ENCODE measurements around the gene NPAS1.

The NPAS1 gene

GRCh38 chr19:46977548-46977947 lies 42.1 kb upstream of the NPAS1 start:
- H2AFZ ChIP-seq (ENCODE audit: low read depth, low read length), result no peak overlapping the region
- TF ChIP-seq CTCF (IDR thresholded peaks at IDR 0.05; ENCODE audit: low read depth, low read length), result no peak
- TF ChIP-seq EZH2phosphoT487 (IDR thresholded peaks at IDR 0.05; ENCODE audit: low read depth), result no peak
- no peak overlapping the region for H3K4me3 ChIP-seq (ENCODE audit: low read length)
- H3K27ac ChIP-seq (ENCODE audit: low read length), result no peak overlapping the region
- H3K27me3 ChIP-seq (ENCODE audit: low read depth, low read length), result no peaks in the 10 kb centered on the region
- H4K20me1 ChIP-seq (ENCODE audit: insufficient read depth, low read length), result peaks cover 10% of the 10 kb centered on the region; the same call in 1 of the 2 replicates
- H3K9me3 ChIP-seq (ENCODE audit: insufficient read depth, low read length), result no peaks in the 10 kb centered on the region
- no peaks in the 10 kb centered on the region for H3K4me1 ChIP-seq (ENCODE audit: low read length)
- peaks cover 4% of the 10 kb centered on the region; the same call in 1 of the 2 replicates for H3K79me2 ChIP-seq (ENCODE audit: low read length)
- H3K4me2 ChIP-seq (ENCODE audit: low read length), result no peak overlapping the region
- H3K9ac ChIP-seq (ENCODE audit: low read length), result no peak overlapping the region
- no peaks in the 10 kb centered on the region for H3K36me3 ChIP-seq (replicated peaks; ENCODE audit: low read depth, low read length)

GRCh38 chr19:46978171-46978869 lies 41.3 kb upstream of the NPAS1 start:
- no peak overlapping the region for H3K27ac ChIP-seq (ENCODE audit: low read length)
- H3K79me2 ChIP-seq (ENCODE audit: low read length), result peaks cover 4% of the 10 kb centered on the region; the same call in 1 of the 2 replicates
- H3K9ac ChIP-seq (ENCODE audit: low read length), result no peak overlapping the region
- no peaks in the 10 kb centered on the region for H3K4me1 ChIP-seq (ENCODE audit: low read length)
- no peak overlapping the region for H2AFZ ChIP-seq (ENCODE audit: low read depth, low read length)
- TF ChIP-seq CTCF (IDR thresholded peaks at IDR 0.05; ENCODE audit: low read depth, low read length) (no peak), EZH2phosphoT487 (IDR thresholded peaks at IDR 0.05; ENCODE audit: low read depth) (no peak)
- H4K20me1 ChIP-seq (ENCODE audit: insufficient read depth, low read length), result peaks cover 10% of the 10 kb centered on the region; the same call in 1 of the 2 replicates
- no peaks in the 10 kb centered on the region for H3K9me3 ChIP-seq (ENCODE audit: insufficient read depth, low read length)
- H3K4me3 ChIP-seq (ENCODE audit: low read length), result no peak overlapping the region
- H3K4me2 ChIP-seq (ENCODE audit: low read length), result no peak overlapping the region
- H3K36me3 ChIP-seq (replicated peaks; ENCODE audit: low read depth, low read length), result no peaks in the 10 kb centered on the region
- no peaks in the 10 kb centered on the region for H3K27me3 ChIP-seq (ENCODE audit: low read depth, low read length)

- no peaks in the 10 kb centered on the region for H3K36me3 ChIP-seq (replicated peaks; ENCODE audit: low read depth, low read length)
- no peak overlapping the region for H3K27ac ChIP-seq (ENCODE audit: low read length)
- no peak overlapping the region for H3K4me3 ChIP-seq (ENCODE audit: low read length)
- H3K4me2 ChIP-seq (ENCODE audit: low read length), result no peak overlapping the region
- H2AFZ ChIP-seq (ENCODE audit: low read depth, low read length), result no peak overlapping the region
- H3K4me1 ChIP-seq (ENCODE audit: low read length), result no peaks in the 10 kb centered on the region
- no peaks in the 10 kb centered on the region for H3K27me3 ChIP-seq (ENCODE audit: low read depth, low read length)
- TF ChIP-seq CTCF (IDR thresholded peaks at IDR 0.05; ENCODE audit: low read depth, low read length) (no peak), EZH2phosphoT487 (IDR thresholded peaks at IDR 0.05; ENCODE audit: low read depth) (no peak)
- peaks cover 10% of the 10 kb centered on the region; the same call in 1 of the 2 replicates for H4K20me1 ChIP-seq (ENCODE audit: insufficient read depth, low read length)
- peaks cover 4% of the 10 kb centered on the region; the same call in 1 of the 2 replicates for H3K79me2 ChIP-seq (ENCODE audit: low read length)
- no peaks in the 10 kb centered on the region for H3K9me3 ChIP-seq (ENCODE audit: insufficient read depth, low read length)
- H3K9ac ChIP-seq (ENCODE audit: low read length), result no peak overlapping the region
These were observed 40.2 kb upstream of the NPAS1 start for GRCh38 chr19:46979126-46980105.

- no peaks in the 10 kb centered on the region for H3K27me3 ChIP-seq (ENCODE audit: low read depth, low read length)
- no peaks in the 10 kb centered on the region for H3K4me1 ChIP-seq (ENCODE audit: low read length)
- TF ChIP-seq CTCF (IDR thresholded peaks at IDR 0.05; ENCODE audit: low read depth, low read length) (no peak), EZH2phosphoT487 (IDR thresholded peaks at IDR 0.05; ENCODE audit: low read depth) (no peak)
- no peak overlapping the region for H3K4me3 ChIP-seq (ENCODE audit: low read length)
- no peak overlapping the region for H3K4me2 ChIP-seq (ENCODE audit: low read length)
- no peaks in the 10 kb centered on the region for H3K9me3 ChIP-seq (ENCODE audit: insufficient read depth, low read length)
- no peaks in the 10 kb centered on the region for H3K36me3 ChIP-seq (replicated peaks; ENCODE audit: low read depth, low read length)
- no peak overlapping the region for H2AFZ ChIP-seq (ENCODE audit: low read depth, low read length)
- no peak overlapping the region for H3K9ac ChIP-seq (ENCODE audit: low read length)
- H3K79me2 ChIP-seq (ENCODE audit: low read length), result peaks cover 4% of the 10 kb centered on the region; the same call in 1 of the 2 replicates
- H3K27ac ChIP-seq (ENCODE audit: low read length), result no peak overlapping the region
- H4K20me1 ChIP-seq (ENCODE audit: insufficient read depth, low read length), result peaks cover 10% of the 10 kb centered on the region; the same call in 1 of the 2 replicates
These were observed 38.9 kb upstream of the NPAS1 start for GRCh38 chr19:46980761-46981160.

Measured in OCI-LY3 (cell line).